ENCODE measurements around the gene JAKMIP2. TPM values are rescaled to one million over a fixed set of nuclear protein-coding genes. Genes with fewer than 3 reads are reported as not detected.

The JAKMIP2 gene
- total RNA-seq, 1 experiment from 2014 or later = not detected

- Histone ChIP-seq H3K36me3 (ENCODE audit: control insufficient read depth, insufficient read depth, low read length) (no peaks in the 10 kb centered on the region), H3K9me3 (ENCODE audit: control insufficient read depth, insufficient read depth, low read depth, low read length) (no peaks in the 10 kb centered on the region), H3K27ac (ENCODE audit: low read length) (no peak overlapping the region), H3K27me3 (ENCODE audit: control insufficient read depth, insufficient read depth, low read length) (no peaks in the 10 kb centered on the region), H3K4me1 (ENCODE audit: control insufficient read depth, insufficient read depth, low read length) (no peaks in the 10 kb centered on the region), H3K4me3 (ENCODE audit: low read depth in 2 of 2, low read length in 2 of 2) (no peak overlapping the region)
- ChIA-PET CTCF (no interaction called here), POLR2A (no interaction called here)
- BruUV-seq (replicated peaks) = no TSS peak
- DNase-seq (ENCODE audit: low read depth, low spot score) (no peak), ATAC-seq (no peak)
- TF ChIP-seq POLR2AphosphoS5 (IDR thresholded peaks at IDR 0.05; ENCODE audit: low read depth, low read length) = no peak
- no peak for TF ChIP-seq TCF7L2 (IDR thresholded peaks at IDR 0.05; ENCODE audit: low read depth, low read length)
- TF ChIP-seq, protein P1, sequence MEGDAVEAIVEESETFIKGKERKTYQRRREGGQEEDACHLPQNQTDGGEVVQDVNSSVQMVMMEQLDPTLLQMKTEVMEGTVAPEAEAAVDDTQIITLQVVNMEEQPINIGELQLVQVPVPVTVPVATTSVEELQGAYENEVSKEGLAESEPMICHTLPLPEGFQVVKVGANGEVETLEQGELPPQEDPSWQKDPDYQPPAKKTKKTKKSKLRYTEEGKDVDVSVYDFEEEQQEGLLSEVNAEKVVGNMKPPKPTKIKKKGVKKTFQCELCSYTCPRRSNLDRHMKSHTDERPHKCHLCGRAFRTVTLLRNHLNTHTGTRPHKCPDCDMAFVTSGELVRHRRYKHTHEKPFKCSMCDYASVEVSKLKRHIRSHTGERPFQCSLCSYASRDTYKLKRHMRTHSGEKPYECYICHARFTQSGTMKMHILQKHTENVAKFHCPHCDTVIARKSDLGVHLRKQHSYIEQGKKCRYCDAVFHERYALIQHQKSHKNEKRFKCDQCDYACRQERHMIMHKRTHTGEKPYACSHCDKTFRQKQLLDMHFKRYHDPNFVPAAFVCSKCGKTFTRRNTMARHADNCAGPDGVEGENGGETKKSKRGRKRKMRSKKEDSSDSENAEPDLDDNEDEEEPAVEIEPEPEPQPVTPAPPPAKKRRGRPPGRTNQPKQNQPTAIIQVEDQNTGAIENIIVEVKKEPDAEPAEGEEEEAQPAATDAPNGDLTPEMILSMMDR (IDR thresholded peaks at IDR 0.05) = no peak
- TF ChIP-seq SIN3A (IDR thresholded peaks at IDR 0.05; ENCODE audit: borderline replicate concordance, insufficient read depth, low read depth, low read length) = no peak
- TF ChIP-seq REST (IDR thresholded peaks at IDR 0.05; ENCODE audit: insufficient read depth in 1 of 2, low read depth in 2 of 2, low read length in 1 of 2) = no peak
- in situ Hi-C loops (cut with HindIII; ENCODE audit: low pct_unique_long_range_greater_than_20kb, low sequenced_read_pairs) = no loop called here
- intact Hi-C loops (cut with micrococcal nuclease; ENCODE audit: unreplicated experiment) = no loop called here
These were observed 28.0 kb downstream of the JAKMIP2 start for GRCh38 chr5:147754372-147755122.

DNA sequence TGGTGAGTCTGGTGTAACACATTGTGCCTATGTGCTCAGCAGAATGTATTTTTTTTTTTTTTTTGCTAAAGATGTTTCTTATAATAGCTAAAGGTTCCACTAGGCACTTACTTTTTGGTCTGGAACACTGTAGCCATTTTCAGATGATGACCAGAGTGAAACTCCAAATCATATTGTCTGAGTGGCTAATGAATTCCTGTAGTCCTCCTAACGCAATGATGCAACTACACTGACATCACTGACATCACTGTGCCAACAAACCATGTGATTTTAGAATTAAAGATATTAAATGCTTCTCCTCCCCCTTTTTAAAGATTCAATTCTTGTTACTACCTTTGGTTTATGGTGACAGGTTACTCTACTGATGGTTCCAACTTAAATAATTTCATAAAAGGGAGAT lies 28.8 kb downstream of the JAKMIP2 start:
- Histone ChIP-seq H3K9me3 (ENCODE audit: control insufficient read depth, insufficient read depth, low read depth, low read length) (no peaks in the 10 kb centered on the region), H3K27me3 (ENCODE audit: control insufficient read depth, insufficient read depth, low read length) (no peaks in the 10 kb centered on the region), H3K36me3 (ENCODE audit: control insufficient read depth, insufficient read depth, low read length) (no peaks in the 10 kb centered on the region), H3K4me3 (ENCODE audit: low read depth in 2 of 2, low read length in 2 of 2) (no peak overlapping the region), H3K27ac (ENCODE audit: low read length) (no peak overlapping the region), H3K4me1 (ENCODE audit: control insufficient read depth, insufficient read depth, low read length) (no peaks in the 10 kb centered on the region)
- intact Hi-C loops (cut with micrococcal nuclease; ENCODE audit: unreplicated experiment) = no loop called here
- TF ChIP-seq, protein P1 (IDR thresholded peaks at IDR 0.05) = no peak
- BruUV-seq (replicated peaks) = no TSS peak
- in situ Hi-C loops (cut with HindIII; ENCODE audit: low pct_unique_long_range_greater_than_20kb, low sequenced_read_pairs) = no loop called here
- DNase-seq (ENCODE audit: low read depth, low spot score) = no peak
- ATAC-seq = no peak
- POLR2A ChIA-PET = no interaction called here
- CTCF ChIA-PET = no interaction called here

Measured in Panc1 (cell line).